ENCODE results near the gene CASKIN2. TPM values are rescaled to one million over a fixed set of nuclear protein-coding genes. Genes with fewer than 3 reads are reported as not detected.

The CASKIN2 gene
- total RNA-seq, 6 experiments from 2014 or later = 9.0 to 26.0 (median 12.0) TPM

- 33% methylated on average over 8 of the region's 17 CpGs for WGBS (ENCODE audit: insufficient coverage, low coverage, low lambda C conversion rate, missing lambda C conversion rate)
- DNase-seq (peak in 2 of 3 donors; percentile 27 to 44), ATAC-seq (no peak)
- no peaks in the 10 kb centered on the region for H3K27me3 ChIP-seq
- H3K36me3 ChIP-seq = no peaks in the 10 kb centered on the region
- no peak overlapping the region for H3K27ac ChIP-seq
- intact Hi-C loops (cut with DNase I) = no loop called here
- no peaks in the 10 kb centered on the region for H3K9me3 ChIP-seq
- peaks cover 0 to 28% (median 9%) of the 10 kb centered on the region in 4 donors for H3K4me1 ChIP-seq
- H3K4me3 ChIP-seq = peak overlapping the region; percentile 87 to 93 (median 91)
- TF ChIP-seq CTCF (IDR thresholded peaks at IDR 0.05) (no peak), POLR2A (IDR thresholded peaks at IDR 0.05) (no peak)
Measured at GRCh38 chr17:75513641-75514000, 1.7 kb downstream of the CASKIN2 start.

GRCh38 chr17:75512926-75513640 is 2.3 kb downstream of the CASKIN2 start:
- ATAC-seq = no peak
- TF ChIP-seq POLR2A (IDR thresholded peaks at IDR 0.05) (no peak), CTCF (IDR thresholded peaks at IDR 0.05) (no peak)
- Histone ChIP-seq H3K4me1 (peaks cover 0 to 28% (median 9%) of the 10 kb centered on the region in 4 donors), H3K27me3 (no peaks in the 10 kb centered on the region), H3K36me3 (no peaks in the 10 kb centered on the region), H3K9me3 (no peaks in the 10 kb centered on the region), H3K27ac (peak overlapping the region in 1 of 3 donors; percentile 39), H3K4me3 (peak overlapping the region in 2 of 3 donors; percentile 10 to 87)
- no peak for DNase-seq
- intact Hi-C loops (cut with DNase I) = no loop called here
- WGBS (ENCODE audit: insufficient coverage, low coverage, low lambda C conversion rate, missing lambda C conversion rate) = 8% methylated on average over 5 of the region's 10 CpGs

- 43% methylated on average over 7 of the region's 13 CpGs for WGBS (ENCODE audit: insufficient coverage, low coverage, low lambda C conversion rate, missing lambda C conversion rate)
- peak overlapping the region; percentile 10 to 87 (median 11) for H3K4me3 ChIP-seq
Measured at GRCh38 chr17:75511610-75512575, 3.4 kb downstream of the CASKIN2 start.

GRCh38 chr17:75511270-75511609 is 4.1 kb downstream of the CASKIN2 start:
- intact Hi-C loops (cut with DNase I) = no loop called here
- Histone ChIP-seq H3K36me3 (no peaks in the 10 kb centered on the region), H3K4me1 (peaks cover 0 to 28% (median 7%) of the 10 kb centered on the region in 4 donors), H3K9me3 (no peaks in the 10 kb centered on the region), H3K27me3 (no peaks in the 10 kb centered on the region), H3K27ac (peak overlapping the region in 1 of 3 donors; percentile 3), H3K4me3 (no peak overlapping the region)
- ATAC-seq (no peak), DNase-seq (no peak)
- WGBS (ENCODE audit: insufficient coverage, low coverage, low lambda C conversion rate, missing lambda C conversion rate) = 63% methylated on average over 3 of the region's 4 CpGs
- no peak for TF ChIP-seq POLR2A (IDR thresholded peaks at IDR 0.05)
- no peak for TF ChIP-seq CTCF (IDR thresholded peaks at IDR 0.05)

More at GRCh38 chr17:75511610-75512575, 3.4 kb downstream of the CASKIN2 start:
- no peak for TF ChIP-seq POLR2A (IDR thresholded peaks at IDR 0.05)
- no peak for TF ChIP-seq CTCF (IDR thresholded peaks at IDR 0.05)
- Histone ChIP-seq H3K9me3 (no peaks in the 10 kb centered on the region), H3K27ac (peak overlapping the region; percentile 3 to 39 (median 21)), H3K27me3 (no peaks in the 10 kb centered on the region), H3K4me1 (peaks cover 0 to 28% (median 7%) of the 10 kb centered on the region in 4 donors), H3K36me3 (no peaks in the 10 kb centered on the region)
- intact Hi-C loops (cut with DNase I) = no loop called here
- peak; percentile 72 to 88 (median 87) for DNase-seq
- ATAC-seq = peak in 3 of 4 donors; percentile 1 to 33 (median 30)
